PC-9 (cell line): Measurements from ENCODE around the gene HPGD. TPM values are rescaled to one million over a fixed set of nuclear protein-coding genes. Genes with fewer than 3 reads are reported as not detected.

Experiments
- BruUV-seq: library from RNA; stranded (reverse); fragments of 400-500 nt; replicated peaks from 2 replicates; lab custom pipeline; 2021; lab: Mats Ljungman, UMichigan
- CTCF ChIA-PET: fragments of 300-600 bp; sonication (Branson Sonifier 250); formaldehyde crosslinking; loops from one replicate; lab custom pipeline; 2022; ENCODE audit warnings: antibody characterized with exemption; lab: Charles Lee
- POLR2A ChIA-PET: fragments of 300-600 bp; sonication (Branson Sonifier 250); formaldehyde crosslinking; loops from one replicate; lab custom pipeline; 2022; ENCODE audit warnings: antibody characterized with exemption; ENCODE audit not compliant: unreplicated experiment; lab: Charles Lee
- DNase-seq, 2 experiments: peaks; one replicate each; pipeline versions ENCODE4 v3.0.0 to v3.0.0-alpha.2; 2015 to 2022; ENCODE audit warnings: mixed read lengths in 1 of 2
- H2AFZ ChIP-seq: fragments of 200-600 bp; sonication (generic); 2 replicates; pipeline ENCODE4 v1.8.1; 2017; ENCODE audit warnings: antibody characterized with exemption
- H3F3A ChIP-seq: fragments of 200-600 bp; sonication (generic); 2 replicates; pipeline ENCODE4 v1.8.1; 2017; ENCODE audit warnings: antibody characterized with exemption, mild to moderate bottlenecking, low read depth; ENCODE audit not compliant: insufficient read depth
- H3K27ac ChIP-seq: fragments of 200-600 bp; sonication (generic); 2 replicates; pipeline ENCODE4 v1.6.1; 2016; ENCODE audit warnings: mixed run types
- H3K27me3 ChIP-seq: fragments of 200-600 bp; sonication (generic); 2 replicates; pipeline ENCODE4 v1.6.1; 2016; ENCODE audit warnings: low read depth, mixed run types; ENCODE audit not compliant: insufficient read depth
- H3K36me3 ChIP-seq: fragments of 200-600 bp; sonication (generic); 2 replicates; pipeline ENCODE4 v1.6.1; 2016; ENCODE audit warnings: low read depth, mixed run types
- H3K4me1 ChIP-seq: fragments of 200-600 bp; sonication (generic); replicated peaks from 2 replicates; pipeline ENCODE4 v1.6.1; 2016; ENCODE audit warnings: mixed run types; ENCODE audit not compliant: insufficient read depth
- H3K4me2 ChIP-seq: fragments of 200-600 bp; sonication (generic); 2 replicates; pipeline ENCODE4 v1.6.1; 2017; ENCODE audit warnings: mixed run types
- H3K4me3 ChIP-seq: fragments of 200-600 bp; sonication (generic); 2 replicates; pipeline ENCODE4 v1.6.1; 2016; ENCODE audit warnings: mixed run types
- H3K79me2 ChIP-seq: fragments of 200-600 bp; sonication (generic); 2 replicates; pipeline ENCODE4 v1.6.1; 2017; ENCODE audit warnings: low read depth, mixed run types
- H3K9me2 ChIP-seq: fragments of 200-600 bp; sonication (generic); 2 replicates; pipeline ENCODE4 v1.8.1; 2017; ENCODE audit warnings: mild to moderate bottlenecking; ENCODE audit not compliant: insufficient read depth
- H3K9me3 ChIP-seq: fragments of 200-600 bp; sonication (generic); 2 replicates; pipeline ENCODE4 v1.8.1; 2016; ENCODE audit warnings: low read depth; ENCODE audit not compliant: insufficient read depth
- H4K20me1 ChIP-seq: fragments of 200-600 bp; sonication (generic); 2 replicates; pipeline ENCODE4 v1.8.1; 2017; ENCODE audit not compliant: insufficient read depth
- EZH2 ChIP-seq: fragments of 200-600 bp; sonication (generic); IDR thresholded peaks from 2 replicates; pipeline ENCODE4 v1.8.0; 2017; ENCODE audit warnings: antibody characterized with exemption, low read depth
- intact Hi-C: fragments of 100-400 bp; cut with micrococcal nuclease; formaldehyde crosslinking; loops from one replicate; pipeline ENCODE4 v1.10.0; 2022; ENCODE audit not compliant: unreplicated experiment
- total RNA-seq: library from RNA; stranded (reverse); gene quantifications from 2 replicates; pipeline ENCODE4 v1.2.3, GENCODE V29; 2021
- TF ChIP-seq, protein P1 (sequence below): fragments of 200-600 bp; sonication (generic); conservative IDR thresholded peaks from 2 replicates; pipeline ENCODE4 v1.6.1; 2017; ENCODE audit warnings: mixed run types, antibody characterized with exemption, mild to moderate bottlenecking, moderate library complexity

Gene HPGD
- total RNA-seq, 1 experiment from 2014 or later: 0.96 TPM

DNA sequence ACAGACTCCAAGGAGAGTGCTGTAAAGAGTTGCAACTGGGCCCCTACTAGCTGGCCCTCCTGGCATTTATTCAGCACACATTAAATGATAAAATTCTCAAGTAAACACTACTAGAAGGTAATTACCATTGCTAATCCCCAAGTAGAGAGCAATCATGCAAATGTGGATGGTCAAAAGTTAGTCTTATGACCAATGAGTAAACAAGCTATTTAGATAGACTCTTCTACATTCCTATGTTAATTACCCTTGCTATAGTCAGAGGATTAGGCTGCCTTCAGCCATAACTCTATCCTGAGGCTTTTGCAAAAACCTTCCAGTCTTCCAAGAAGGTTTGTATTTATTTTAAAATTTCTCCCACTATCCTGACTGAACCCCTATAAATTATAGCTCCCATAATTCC is 28.3 kb upstream of the HPGD start:
- intact Hi-C loops: no loop called here
- ChIA-PET CTCF (no interaction called here), POLR2A (no interaction called here)
- no peak overlapping the region for H3K4me3 ChIP-seq
- no peaks in the 10 kb centered on the region for H3K9me3 ChIP-seq
- H3K27me3 ChIP-seq: no peaks in the 10 kb centered on the region
- H4K20me1 ChIP-seq: no peaks in the 10 kb centered on the region
- BruUV-seq: no TSS peak
- H3K27ac ChIP-seq: no peak overlapping the region
- H3K9me2 ChIP-seq: no peaks in the 10 kb centered on the region
- H3K36me3 ChIP-seq: no peaks in the 10 kb centered on the region
- no peaks in the 10 kb centered on the region for H3K4me1 ChIP-seq
- no peak overlapping the region for H2AFZ ChIP-seq
- TF ChIP-seq EZH2: no peak
- TF ChIP-seq, protein P1, sequence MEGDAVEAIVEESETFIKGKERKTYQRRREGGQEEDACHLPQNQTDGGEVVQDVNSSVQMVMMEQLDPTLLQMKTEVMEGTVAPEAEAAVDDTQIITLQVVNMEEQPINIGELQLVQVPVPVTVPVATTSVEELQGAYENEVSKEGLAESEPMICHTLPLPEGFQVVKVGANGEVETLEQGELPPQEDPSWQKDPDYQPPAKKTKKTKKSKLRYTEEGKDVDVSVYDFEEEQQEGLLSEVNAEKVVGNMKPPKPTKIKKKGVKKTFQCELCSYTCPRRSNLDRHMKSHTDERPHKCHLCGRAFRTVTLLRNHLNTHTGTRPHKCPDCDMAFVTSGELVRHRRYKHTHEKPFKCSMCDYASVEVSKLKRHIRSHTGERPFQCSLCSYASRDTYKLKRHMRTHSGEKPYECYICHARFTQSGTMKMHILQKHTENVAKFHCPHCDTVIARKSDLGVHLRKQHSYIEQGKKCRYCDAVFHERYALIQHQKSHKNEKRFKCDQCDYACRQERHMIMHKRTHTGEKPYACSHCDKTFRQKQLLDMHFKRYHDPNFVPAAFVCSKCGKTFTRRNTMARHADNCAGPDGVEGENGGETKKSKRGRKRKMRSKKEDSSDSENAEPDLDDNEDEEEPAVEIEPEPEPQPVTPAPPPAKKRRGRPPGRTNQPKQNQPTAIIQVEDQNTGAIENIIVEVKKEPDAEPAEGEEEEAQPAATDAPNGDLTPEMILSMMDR: no peak
- DNase-seq: no peak
- no peaks in the 10 kb centered on the region for H3F3A ChIP-seq
- no peaks in the 10 kb centered on the region for H3K79me2 ChIP-seq
- no peak overlapping the region for H3K4me2 ChIP-seq

DNA sequence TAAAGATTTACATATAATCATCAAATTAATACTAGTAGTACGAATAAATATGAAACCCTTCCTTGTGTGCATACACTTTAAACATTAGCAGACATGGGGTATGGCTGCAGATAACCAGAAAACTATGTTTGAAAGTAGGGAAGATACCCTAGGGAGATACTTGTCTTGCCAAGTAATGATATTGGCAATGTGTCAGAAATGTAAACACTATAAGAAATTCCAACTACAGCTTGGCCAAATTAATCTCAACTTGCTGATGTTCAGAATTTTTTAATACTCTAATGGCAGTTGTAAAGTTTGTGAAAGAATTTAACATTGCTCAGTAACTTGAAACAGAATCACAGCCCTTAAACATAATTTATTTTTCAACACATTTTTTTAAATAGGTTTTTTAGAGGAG is 27.4 kb upstream of the HPGD start:
- TF ChIP-seq, protein P1: no peak
- no peak for TF ChIP-seq EZH2
- H4K20me1 ChIP-seq: no peaks in the 10 kb centered on the region
- H3K27ac ChIP-seq: no peak overlapping the region
- ChIA-PET POLR2A (interaction anchor here (0.6 to 0.7 kb wide), 2 partner anchors 339 to 1687 kb away, joined by 3 to 7 read pairs; no protein-coding TSS in a partner anchor), CTCF (no interaction called here)
- H3K4me1 ChIP-seq: no peaks in the 10 kb centered on the region
- H2AFZ ChIP-seq: no peak overlapping the region
- H3K4me3 ChIP-seq: no peak overlapping the region
- no peaks in the 10 kb centered on the region for H3K9me3 ChIP-seq
- DNase-seq: no peak
- no peaks in the 10 kb centered on the region for H3K79me2 ChIP-seq
- intact Hi-C loops: no loop called here
- H3K4me2 ChIP-seq: no peak overlapping the region
- no peaks in the 10 kb centered on the region for H3K36me3 ChIP-seq
- no TSS peak for BruUV-seq
- H3F3A ChIP-seq: no peaks in the 10 kb centered on the region
- no peaks in the 10 kb centered on the region for H3K27me3 ChIP-seq
- H3K9me2 ChIP-seq: no peaks in the 10 kb centered on the region

DNA sequence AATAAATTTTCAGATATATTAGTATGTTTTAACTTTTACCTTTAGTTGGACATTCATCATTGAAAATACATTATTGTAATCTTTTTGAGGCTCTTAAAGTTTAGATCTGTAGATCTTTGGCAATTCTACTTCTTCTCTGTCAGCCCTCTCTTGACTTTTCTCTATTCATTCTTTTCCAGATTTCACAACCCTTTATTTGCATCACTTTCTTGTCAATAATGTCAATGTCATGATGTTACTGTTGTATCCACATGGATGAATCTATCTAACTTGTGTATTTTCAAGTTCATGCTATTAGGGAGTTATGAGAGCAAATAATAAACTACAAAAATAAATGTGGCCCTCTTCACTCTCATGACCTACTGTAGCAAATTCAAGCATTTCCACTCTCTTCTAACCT is 23.0 kb upstream of the HPGD start:
- no peaks in the 10 kb centered on the region for H3K4me1 ChIP-seq
- H3K27me3 ChIP-seq: no peaks in the 10 kb centered on the region
- no peak overlapping the region for H3K4me2 ChIP-seq
- TF ChIP-seq, protein P1: no peak
- TF ChIP-seq EZH2: no peak
- H3K36me3 ChIP-seq: no peaks in the 10 kb centered on the region
- H3F3A ChIP-seq: no peaks in the 10 kb centered on the region
- no peaks in the 10 kb centered on the region for H4K20me1 ChIP-seq
- H3K9me2 ChIP-seq: no peaks in the 10 kb centered on the region
- H3K79me2 ChIP-seq: no peaks in the 10 kb centered on the region
- H3K27ac ChIP-seq: no peak overlapping the region
- no peak overlapping the region for H2AFZ ChIP-seq
- H3K9me3 ChIP-seq: no peaks in the 10 kb centered on the region
- ChIA-PET POLR2A (no interaction called here), CTCF (no interaction called here)
- H3K4me3 ChIP-seq: no peak overlapping the region
- intact Hi-C loops: no loop called here
- BruUV-seq: no TSS peak
- DNase-seq: no peak
